PC-3 (cell line): ENCODE data around the gene LOXL4.

ENCODE experiments used
- EZH2 ChIP-seq: fragments of 300-600 bp; sonication (generic); IDR thresholded peaks from one replicate; pipeline ENCODE4 v1.6.1; 2017; ENCODE audit warnings: antibody characterized with exemption, mild to moderate bottlenecking, low read length; ENCODE audit not compliant: unreplicated experiment
- TF ChIP-seq, protein P1 (sequence below): fragments of 300-600 bp; sonication (generic); conservative IDR thresholded peaks from 2 replicates; pipeline ENCODE4 v1.5.1; 2017; ENCODE audit warnings: antibody characterized with exemption, low read depth, mild to moderate bottlenecking, low read length

DNA sequence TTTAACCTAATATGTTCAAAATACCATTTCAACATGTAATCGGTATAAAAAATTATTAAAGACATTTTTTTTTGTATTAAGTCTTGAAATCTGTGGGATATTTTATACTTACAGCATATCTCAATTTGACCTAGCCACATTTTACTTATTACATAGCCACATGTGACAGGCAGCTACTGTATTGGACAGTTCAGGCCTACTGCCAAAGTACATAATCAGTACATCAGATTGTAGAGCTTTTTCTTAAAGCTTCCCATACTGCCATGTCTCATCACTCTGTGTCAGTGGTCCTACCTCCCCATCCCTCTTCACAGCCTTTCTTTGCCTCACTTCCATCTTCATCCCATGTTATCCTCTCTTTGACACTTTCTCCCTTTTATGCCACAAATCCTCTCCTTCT, 43.0 kb downstream of the LOXL4 start:
- TF ChIP-seq, protein P1, sequence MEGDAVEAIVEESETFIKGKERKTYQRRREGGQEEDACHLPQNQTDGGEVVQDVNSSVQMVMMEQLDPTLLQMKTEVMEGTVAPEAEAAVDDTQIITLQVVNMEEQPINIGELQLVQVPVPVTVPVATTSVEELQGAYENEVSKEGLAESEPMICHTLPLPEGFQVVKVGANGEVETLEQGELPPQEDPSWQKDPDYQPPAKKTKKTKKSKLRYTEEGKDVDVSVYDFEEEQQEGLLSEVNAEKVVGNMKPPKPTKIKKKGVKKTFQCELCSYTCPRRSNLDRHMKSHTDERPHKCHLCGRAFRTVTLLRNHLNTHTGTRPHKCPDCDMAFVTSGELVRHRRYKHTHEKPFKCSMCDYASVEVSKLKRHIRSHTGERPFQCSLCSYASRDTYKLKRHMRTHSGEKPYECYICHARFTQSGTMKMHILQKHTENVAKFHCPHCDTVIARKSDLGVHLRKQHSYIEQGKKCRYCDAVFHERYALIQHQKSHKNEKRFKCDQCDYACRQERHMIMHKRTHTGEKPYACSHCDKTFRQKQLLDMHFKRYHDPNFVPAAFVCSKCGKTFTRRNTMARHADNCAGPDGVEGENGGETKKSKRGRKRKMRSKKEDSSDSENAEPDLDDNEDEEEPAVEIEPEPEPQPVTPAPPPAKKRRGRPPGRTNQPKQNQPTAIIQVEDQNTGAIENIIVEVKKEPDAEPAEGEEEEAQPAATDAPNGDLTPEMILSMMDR = no peak
- TF ChIP-seq EZH2 = no peak
